ENCODE results near the gene CTIF. TPM values are rescaled to one million over a fixed set of nuclear protein-coding genes. Genes with fewer than 3 reads are reported as not detected.

The CTIF gene
- total RNA-seq, 3 donors from 2014 or later = 4.3 to 5.3 (median 4.6) TPM

GRCh38 chr18:48898521-48898920 is 359.7 kb downstream of the CTIF start:
- Mint-ChIP-seq H3K4me3 (no peak overlapping the region), H3K9me3 (peaks cover 6% of the 10 kb centered on the region), H3K36me3 (ENCODE audit: insufficient read depth) (no peaks in the 10 kb centered on the region), H3K4me1 (ENCODE audit: low read depth) (peaks cover 7% of the 10 kb centered on the region), H3K27me3 (ENCODE audit: low read depth) (no peaks in the 10 kb centered on the region)
- no peak for DNase-seq
- no peak for ATAC-seq

GRCh38 chr18:48899558-48900174 is 360.8 kb downstream of the CTIF start:
- peaks cover 4% of the 10 kb centered on the region for H3K36me3 Mint-ChIP-seq (ENCODE audit: insufficient read depth)
- H3K4me3 Mint-ChIP-seq = no peak overlapping the region
- ATAC-seq = no peak
- DNase-seq = no peak
- no peaks in the 10 kb centered on the region for H3K27me3 Mint-ChIP-seq (ENCODE audit: low read depth)
- H3K4me1 Mint-ChIP-seq (ENCODE audit: low read depth) = peaks cover 7% of the 10 kb centered on the region
- H3K9me3 Mint-ChIP-seq = peaks cover 14% of the 10 kb centered on the region

GRCh38 chr18:48900469-48900868 is 361.6 kb downstream of the CTIF start:
- H3K4me1 Mint-ChIP-seq (ENCODE audit: low read depth) = peaks cover 7% of the 10 kb centered on the region
- no peak for DNase-seq
- ATAC-seq = no peak
- no peak overlapping the region for H3K4me3 Mint-ChIP-seq
- H3K27me3 Mint-ChIP-seq (ENCODE audit: low read depth) = no peaks in the 10 kb centered on the region
- H3K9me3 Mint-ChIP-seq = peaks cover 18% of the 10 kb centered on the region
- peaks cover 4% of the 10 kb centered on the region for H3K36me3 Mint-ChIP-seq (ENCODE audit: insufficient read depth)

- Mint-ChIP-seq H3K9me3 (peaks cover 18% of the 10 kb centered on the region), H3K27me3 (ENCODE audit: low read depth) (no peaks in the 10 kb centered on the region), H3K4me1 (ENCODE audit: low read depth) (peaks cover 7% of the 10 kb centered on the region), H3K4me3 (no peak overlapping the region), H3K36me3 (ENCODE audit: insufficient read depth) (peaks cover 4% of the 10 kb centered on the region)
- no peak for ATAC-seq
- DNase-seq = no peak
Measured at GRCh38 chr18:48901145-48902022, 362.6 kb downstream of the CTIF start.

- peaks cover 18% of the 10 kb centered on the region for H3K9me3 Mint-ChIP-seq
- H3K4me3 Mint-ChIP-seq = no peak overlapping the region
- H3K27me3 Mint-ChIP-seq (ENCODE audit: low read depth) = no peaks in the 10 kb centered on the region
- ATAC-seq = no peak
- H3K36me3 Mint-ChIP-seq (ENCODE audit: insufficient read depth) = peaks cover 4% of the 10 kb centered on the region
- no peak for DNase-seq
- H3K4me1 Mint-ChIP-seq (ENCODE audit: low read depth) = peaks cover 7% of the 10 kb centered on the region
Measured at GRCh38 chr18:48902023-48902855, 363.4 kb downstream of the CTIF start.

DNA sequence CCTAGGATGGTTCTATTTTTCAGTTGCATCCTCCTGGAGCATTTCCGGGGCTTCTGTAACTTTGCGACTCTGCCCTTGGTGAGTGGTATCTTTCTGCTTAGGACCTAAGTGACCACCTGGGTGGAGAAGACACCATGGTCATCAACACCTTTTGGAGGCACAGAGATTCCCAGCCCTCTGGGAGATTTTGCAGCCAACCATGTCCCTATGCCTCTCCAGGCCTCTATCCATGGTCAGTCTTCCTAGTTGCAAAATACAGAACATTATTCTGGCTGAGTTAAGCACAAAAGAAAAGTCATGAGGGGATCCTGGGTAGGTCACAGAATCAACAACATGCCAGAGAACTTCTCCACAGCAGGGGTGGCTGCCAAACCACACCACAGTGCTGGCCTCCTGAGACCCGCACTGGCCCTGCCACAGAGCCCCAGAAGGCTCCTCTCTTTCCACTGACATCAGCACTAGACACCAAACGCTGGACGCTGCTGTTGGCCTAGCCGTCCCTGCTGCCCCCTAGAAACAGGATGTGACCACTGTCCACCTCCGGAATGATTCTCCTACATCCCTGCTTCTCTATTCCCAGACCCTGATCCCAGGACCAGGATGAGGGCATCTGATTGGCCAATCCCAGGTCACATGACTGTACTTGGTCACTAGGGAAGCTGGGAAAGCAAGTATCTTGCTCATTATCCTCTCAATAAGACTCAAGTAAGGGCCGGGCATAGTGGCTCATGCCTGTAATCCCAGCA is 364.2 kb downstream of the CTIF start:
- no peak for DNase-seq
- Mint-ChIP-seq H3K4me1 (ENCODE audit: low read depth) (peaks cover 7% of the 10 kb centered on the region), H3K9me3 (peaks cover 18% of the 10 kb centered on the region), H3K4me3 (no peak overlapping the region), H3K27me3 (ENCODE audit: low read depth) (no peaks in the 10 kb centered on the region), H3K36me3 (ENCODE audit: insufficient read depth) (peaks cover 4% of the 10 kb centered on the region)
- no peak for ATAC-seq

GRCh38 chr18:48904091-48904490 is 365.3 kb downstream of the CTIF start:
- ATAC-seq (no peak), DNase-seq (no peak)
- Mint-ChIP-seq H3K27me3 (ENCODE audit: low read depth) (no peaks in the 10 kb centered on the region), H3K9me3 (peaks cover 18% of the 10 kb centered on the region), H3K36me3 (ENCODE audit: insufficient read depth) (peaks cover 4% of the 10 kb centered on the region), H3K4me1 (ENCODE audit: low read depth) (peaks cover 11% of the 10 kb centered on the region), H3K4me3 (no peak overlapping the region)

- H3K4me3 Mint-ChIP-seq = no peak overlapping the region
- H3K4me1 Mint-ChIP-seq (ENCODE audit: low read depth) = peaks cover 14% of the 10 kb centered on the region
- ATAC-seq (no peak), DNase-seq (no peak)
- no peaks in the 10 kb centered on the region for H3K27me3 Mint-ChIP-seq (ENCODE audit: low read depth)
- H3K36me3 Mint-ChIP-seq (ENCODE audit: insufficient read depth) = peaks cover 4% of the 10 kb centered on the region
- H3K9me3 Mint-ChIP-seq = peaks cover 12% of the 10 kb centered on the region
Measured at GRCh38 chr18:48904847-48905394, 366.1 kb downstream of the CTIF start.

DNA sequence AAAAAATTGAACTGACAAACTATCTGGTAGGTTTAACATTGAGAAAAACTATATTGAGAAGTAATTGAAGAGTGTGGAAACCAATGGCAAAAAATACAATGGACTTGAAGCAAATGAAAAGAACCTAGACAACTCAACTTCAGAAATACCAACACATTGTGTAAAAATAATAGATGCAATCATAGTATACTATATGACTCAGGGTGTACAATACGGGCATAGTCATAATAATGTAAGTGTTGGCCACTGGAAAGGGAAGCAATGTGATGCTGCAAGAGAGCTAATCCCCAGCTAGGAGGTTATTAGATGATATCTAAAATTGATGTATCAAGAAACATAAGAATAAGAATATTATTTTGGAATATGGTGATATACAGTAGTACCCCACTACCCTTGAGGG is 366.7 kb downstream of the CTIF start:
- ATAC-seq = no peak
- no peak for DNase-seq
- Mint-ChIP-seq H3K9me3 (peaks cover 12% of the 10 kb centered on the region), H3K27me3 (ENCODE audit: low read depth) (no peaks in the 10 kb centered on the region), H3K36me3 (ENCODE audit: insufficient read depth) (peaks cover 4% of the 10 kb centered on the region), H3K4me3 (no peak overlapping the region), H3K4me1 (ENCODE audit: low read depth) (peaks cover 14% of the 10 kb centered on the region)

- no peak overlapping the region for H3K4me3 Mint-ChIP-seq
- no peak for DNase-seq
- H3K36me3 Mint-ChIP-seq (ENCODE audit: insufficient read depth) = peaks cover 4% of the 10 kb centered on the region
Measured at GRCh38 chr18:48908916-48909315, 370.1 kb downstream of the CTIF start.

DNA sequence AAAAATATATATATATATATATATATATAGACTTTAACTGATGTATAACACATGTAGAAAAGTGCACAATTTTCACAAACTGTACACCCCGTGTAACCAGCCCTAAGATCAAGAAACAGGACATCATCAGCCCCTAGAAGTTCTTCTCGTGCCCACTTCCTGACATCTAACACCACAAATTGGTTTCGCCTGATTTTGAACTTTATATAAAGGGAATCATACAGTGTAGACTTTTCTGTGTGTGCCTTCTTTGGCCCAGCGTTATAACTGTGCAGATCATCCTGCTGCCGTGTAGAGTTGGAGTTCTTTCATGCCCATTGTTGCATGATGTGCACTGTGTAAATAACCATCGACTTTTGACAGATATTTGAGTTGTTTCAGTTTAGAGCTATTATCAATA is 370.9 kb downstream of the CTIF start:
- Mint-ChIP-seq H3K9me3 (peaks cover 3% of the 10 kb centered on the region), H3K4me1 (ENCODE audit: low read depth) (peaks cover 20% of the 10 kb centered on the region), H3K4me3 (no peak overlapping the region), H3K27me3 (ENCODE audit: low read depth) (no peaks in the 10 kb centered on the region), H3K36me3 (ENCODE audit: insufficient read depth) (no peaks in the 10 kb centered on the region)
- DNase-seq (no peak), ATAC-seq (peak in 1 of 2 donors; percentile 43)

More at GRCh38 chr18:48908916-48909315, 370.1 kb downstream of the CTIF start:
- peaks cover 20% of the 10 kb centered on the region for H3K4me1 Mint-ChIP-seq (ENCODE audit: low read depth)
- no peaks in the 10 kb centered on the region for H3K27me3 Mint-ChIP-seq (ENCODE audit: low read depth)
- no peak for ATAC-seq
- peaks cover 11% of the 10 kb centered on the region for H3K9me3 Mint-ChIP-seq

- no peak overlapping the region for H3K4me3 Mint-ChIP-seq
- H3K4me1 Mint-ChIP-seq (ENCODE audit: low read depth) = peaks cover 20% of the 10 kb centered on the region
- H3K9me3 Mint-ChIP-seq = no peaks in the 10 kb centered on the region
- no peaks in the 10 kb centered on the region for H3K27me3 Mint-ChIP-seq (ENCODE audit: low read depth)
- ATAC-seq (no peak), DNase-seq (no peak)
- no peaks in the 10 kb centered on the region for H3K36me3 Mint-ChIP-seq (ENCODE audit: insufficient read depth)
Measured at GRCh38 chr18:48910972-48911545, 372.2 kb downstream of the CTIF start.
